Measurements from ENCODE around the gene RDH11. TPM values are rescaled to one million over a fixed set of nuclear protein-coding genes. Genes with fewer than 3 reads are reported as not detected.

Gene RDH11, protein sequence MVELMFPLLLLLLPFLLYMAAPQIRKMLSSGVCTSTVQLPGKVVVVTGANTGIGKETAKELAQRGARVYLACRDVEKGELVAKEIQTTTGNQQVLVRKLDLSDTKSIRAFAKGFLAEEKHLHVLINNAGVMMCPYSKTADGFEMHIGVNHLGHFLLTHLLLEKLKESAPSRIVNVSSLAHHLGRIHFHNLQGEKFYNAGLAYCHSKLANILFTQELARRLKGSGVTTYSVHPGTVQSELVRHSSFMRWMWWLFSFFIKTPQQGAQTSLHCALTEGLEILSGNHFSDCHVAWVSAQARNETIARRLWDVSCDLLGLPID
- total RNA-seq (ENCODE audit: unreplicated experiment): 50.2 TPM
- long read RNA-seq, transcript RDH11-201 (7 exons, 2,588 nt): major isoform, 41 of 56 reads
- long read RNA-seq, partial matches to known transcripts: 4 of 56 reads
- long read RNA-seq, other reads (novel, unspliced or antisense): 8 of 56 reads

DNA sequence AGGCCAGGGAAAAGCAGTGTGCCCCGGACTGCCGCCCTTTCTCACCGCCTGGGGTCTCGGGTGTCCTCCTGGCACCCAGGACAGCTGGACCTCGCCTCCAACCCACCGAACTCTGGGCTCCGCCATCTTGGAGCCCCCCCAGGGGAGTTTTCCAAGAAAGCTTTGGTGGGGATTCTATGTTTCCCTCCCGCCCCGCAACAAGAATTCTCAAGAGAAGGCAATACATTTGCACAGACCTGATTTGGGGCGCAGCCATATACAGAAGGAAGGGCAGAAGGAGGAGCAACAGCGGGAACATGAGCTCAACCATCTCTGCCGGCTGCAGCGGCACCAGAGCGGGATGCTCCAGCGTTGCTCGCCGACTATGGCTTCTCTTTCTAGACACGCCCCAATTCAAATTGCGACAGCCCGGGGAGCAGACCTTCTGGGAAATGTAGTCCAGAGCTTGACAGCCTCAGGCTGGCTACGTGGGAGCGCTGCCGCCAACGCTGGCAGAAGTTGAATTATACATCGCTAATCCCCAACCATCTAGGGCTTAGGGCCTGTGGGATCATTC, at the start of gene RDH11:
Gene RDH11 (minus strand): TSS at position 371 of the 556 bp plus-strand sequence. CDS start 61 bp downstream, at position 310.
- Mint-ChIP-seq H3K36me3 (ENCODE audit: low read depth, unreplicated experiment) (peaks cover 15% of the 10 kb centered on the region), H3K4me3 (ENCODE audit: unreplicated experiment) (peak within 1 kb of the TSS; percentile 99), H3K9me3 (ENCODE audit: unreplicated experiment) (no peaks in the 10 kb centered on the region), H3K27me3 (ENCODE audit: unreplicated experiment) (peaks cover 2% of the 10 kb centered on the region), H3K27ac (ENCODE audit: unreplicated experiment) (peak within 1 kb of the TSS; percentile 98), H3K4me1 (ENCODE audit: unreplicated experiment) (peaks cover 12% of the 10 kb centered on the region)
- TF ChIP-seq, protein P1, sequence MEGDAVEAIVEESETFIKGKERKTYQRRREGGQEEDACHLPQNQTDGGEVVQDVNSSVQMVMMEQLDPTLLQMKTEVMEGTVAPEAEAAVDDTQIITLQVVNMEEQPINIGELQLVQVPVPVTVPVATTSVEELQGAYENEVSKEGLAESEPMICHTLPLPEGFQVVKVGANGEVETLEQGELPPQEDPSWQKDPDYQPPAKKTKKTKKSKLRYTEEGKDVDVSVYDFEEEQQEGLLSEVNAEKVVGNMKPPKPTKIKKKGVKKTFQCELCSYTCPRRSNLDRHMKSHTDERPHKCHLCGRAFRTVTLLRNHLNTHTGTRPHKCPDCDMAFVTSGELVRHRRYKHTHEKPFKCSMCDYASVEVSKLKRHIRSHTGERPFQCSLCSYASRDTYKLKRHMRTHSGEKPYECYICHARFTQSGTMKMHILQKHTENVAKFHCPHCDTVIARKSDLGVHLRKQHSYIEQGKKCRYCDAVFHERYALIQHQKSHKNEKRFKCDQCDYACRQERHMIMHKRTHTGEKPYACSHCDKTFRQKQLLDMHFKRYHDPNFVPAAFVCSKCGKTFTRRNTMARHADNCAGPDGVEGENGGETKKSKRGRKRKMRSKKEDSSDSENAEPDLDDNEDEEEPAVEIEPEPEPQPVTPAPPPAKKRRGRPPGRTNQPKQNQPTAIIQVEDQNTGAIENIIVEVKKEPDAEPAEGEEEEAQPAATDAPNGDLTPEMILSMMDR (IDR thresholded peaks at IDR 0.05; ENCODE audit: unreplicated experiment): no peak
- DNase-seq (ENCODE audit: low spot score): peak; percentile 75

- TF ChIP-seq, protein P1 (IDR thresholded peaks at IDR 0.05; ENCODE audit: unreplicated experiment): no peak
- H3K27ac Mint-ChIP-seq (ENCODE audit: unreplicated experiment): no peak overlapping the region
- no peaks in the 10 kb centered on the region for H3K27me3 Mint-ChIP-seq (ENCODE audit: unreplicated experiment)
- H3K9me3 Mint-ChIP-seq (ENCODE audit: unreplicated experiment): no peaks in the 10 kb centered on the region
- no peak for DNase-seq (ENCODE audit: low spot score)
- peaks cover 2% of the 10 kb centered on the region for H3K4me1 Mint-ChIP-seq (ENCODE audit: unreplicated experiment)
- peaks cover 10% of the 10 kb centered on the region for H3K36me3 Mint-ChIP-seq (ENCODE audit: low read depth, unreplicated experiment)
- no peak overlapping the region for H3K4me3 Mint-ChIP-seq (ENCODE audit: unreplicated experiment)
Measured at GRCh38 chr14:67744046-67744445, 48.5 kb upstream of the RDH11 start.

DNA sequence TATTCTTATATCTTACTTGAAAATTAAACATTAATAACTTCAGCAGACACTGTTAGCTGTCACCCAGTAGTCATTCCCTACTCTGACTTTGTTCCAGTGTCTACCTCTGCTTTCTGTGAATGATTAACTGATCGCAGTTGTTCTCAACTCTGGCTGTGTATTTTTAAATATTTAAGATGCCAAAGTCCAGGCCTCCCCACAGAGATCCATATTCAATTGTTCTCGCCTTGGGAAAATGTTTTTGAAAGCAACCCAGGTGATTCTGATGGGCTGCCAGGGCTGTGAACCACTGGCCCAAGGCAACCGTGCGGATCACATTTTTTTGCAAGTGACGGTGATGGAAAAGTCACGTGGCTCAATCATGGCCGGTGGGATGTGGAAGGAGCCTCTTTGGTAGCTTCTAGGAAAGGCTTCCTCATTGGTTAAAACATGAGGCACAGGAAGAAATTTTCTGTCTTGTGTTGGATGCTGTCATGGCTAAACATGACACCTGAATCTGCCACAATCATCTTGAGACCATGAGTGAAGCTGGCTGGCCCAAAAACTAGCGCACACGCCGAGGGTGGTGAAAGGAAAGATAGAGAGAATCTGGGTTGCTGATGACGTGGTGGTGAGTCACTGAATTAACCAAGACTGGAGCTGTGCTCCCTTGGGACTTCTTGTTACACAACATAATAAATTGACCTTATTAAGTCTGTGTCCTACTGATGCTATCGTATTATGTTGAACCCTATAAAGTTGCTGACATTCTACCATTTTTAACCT, 43.4 kb upstream of the RDH11 start:
- Mint-ChIP-seq H3K9me3 (ENCODE audit: unreplicated experiment) (no peaks in the 10 kb centered on the region), H3K4me1 (ENCODE audit: unreplicated experiment) (peaks cover 19% of the 10 kb centered on the region), H3K4me3 (ENCODE audit: unreplicated experiment) (no peak overlapping the region), H3K27me3 (ENCODE audit: unreplicated experiment) (no peaks in the 10 kb centered on the region), H3K27ac (ENCODE audit: unreplicated experiment) (no peak overlapping the region), H3K36me3 (ENCODE audit: low read depth, unreplicated experiment) (no peaks in the 10 kb centered on the region)
- DNase-seq (ENCODE audit: low spot score): no peak
- TF ChIP-seq, protein P1 (IDR thresholded peaks at IDR 0.05; ENCODE audit: unreplicated experiment): no peak

DNA sequence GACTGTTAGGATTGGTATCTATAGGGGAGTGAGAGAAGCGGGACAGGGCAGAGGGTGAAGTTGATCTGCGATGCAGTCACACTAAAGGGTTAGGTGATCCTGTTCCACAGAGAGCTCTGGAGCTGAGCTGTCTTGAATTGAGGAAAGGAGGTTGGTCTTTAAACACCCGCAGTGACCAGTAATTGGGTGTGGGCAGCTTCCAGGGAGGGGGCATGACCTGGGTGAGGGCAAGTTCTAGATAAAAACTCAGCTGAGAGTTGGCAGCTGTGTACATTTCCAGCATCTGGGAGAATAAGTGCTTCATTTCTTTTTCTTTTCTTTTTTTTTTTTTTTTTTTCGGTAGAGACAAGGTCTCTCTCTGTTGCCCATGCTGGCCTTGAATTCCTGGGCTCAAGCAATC, 41.2 kb upstream of the RDH11 start:
- no peak for DNase-seq (ENCODE audit: low spot score)
- Mint-ChIP-seq H3K27me3 (ENCODE audit: unreplicated experiment) (no peaks in the 10 kb centered on the region), H3K4me1 (ENCODE audit: unreplicated experiment) (peaks cover 16% of the 10 kb centered on the region), H3K9me3 (ENCODE audit: unreplicated experiment) (no peaks in the 10 kb centered on the region), H3K4me3 (ENCODE audit: unreplicated experiment) (no peak overlapping the region), H3K36me3 (ENCODE audit: low read depth, unreplicated experiment) (no peaks in the 10 kb centered on the region), H3K27ac (ENCODE audit: unreplicated experiment) (no peak overlapping the region)
- TF ChIP-seq, protein P1 (IDR thresholded peaks at IDR 0.05; ENCODE audit: unreplicated experiment): no peak

Data from endothelial cell (in vitro differentiated cells).